BJ (cell line): ENCODE results near the gene GADD45A. TPM values are rescaled to one million over a fixed set of nuclear protein-coding genes. Genes with fewer than 3 reads are reported as not detected.
"Not testable (repeated sequence)": the region's sequence is repeated elsewhere in the genome, so short reads cannot be mapped to it uniquely, and the experiment has no call there.

Experiments
- CTCF ChIA-PET: fragments of 350-600 bp; formaldehyde crosslinking; extraction: SDS; loops from one replicate; lab custom pipeline; 2021; ENCODE audit warnings: antibody characterized with exemption, inconsistent platforms; lab: Yijun Ruan, JAX
- POLR2A ChIA-PET: fragments of 300-600 bp; sonication (Branson Sonifier 250); formaldehyde crosslinking; extraction: SDS; loops from one replicate; lab custom pipeline; 2021; ENCODE audit warnings: antibody characterized with exemption; lab: Charles Lee
- DNase-seq: peaks from one replicate; pipeline ENCODE4 v3.0.0-alpha.2; 2011; ENCODE audit warnings: low read depth
- H3K27me3 ChIP-seq: 2 replicates; pipeline ENCODE4 v1.6.0; 2011; ENCODE audit warnings: low read length; ENCODE audit not compliant: control insufficient read depth, insufficient read depth
- H3K36me3 ChIP-seq: 2 replicates; pipeline ENCODE4 v1.5.1; 2011; ENCODE audit warnings: low read length; ENCODE audit not compliant: control insufficient read depth, insufficient read depth
- H3K4me3 ChIP-seq: 2 replicates; pipeline ENCODE4 v1.5.1; 2011; ENCODE audit warnings: low read depth, mild to moderate bottlenecking, control low read depth, low read length
- polyA plus RNA-seq: library from polyadenylated mRNA; depleted of rRNA; stranded (reverse); fragments of >200 nt; gene quantifications from 2 replicates; pipeline ENCODE4 v1.2.3, GENCODE V29; 2011
- TF ChIP-seq, protein P1 (sequence below): IDR thresholded peaks from 2 replicates; pipeline ENCODE4 v1.5.1; 2011; ENCODE audit warnings: low read depth, mild to moderate bottlenecking, control low read depth, inconsistent platforms, low read length, moderate library complexity; ENCODE audit not compliant: insufficient read depth

GADD45A gene
- polyA plus RNA-seq, 1 experiment = 32.1 TPM

DNA sequence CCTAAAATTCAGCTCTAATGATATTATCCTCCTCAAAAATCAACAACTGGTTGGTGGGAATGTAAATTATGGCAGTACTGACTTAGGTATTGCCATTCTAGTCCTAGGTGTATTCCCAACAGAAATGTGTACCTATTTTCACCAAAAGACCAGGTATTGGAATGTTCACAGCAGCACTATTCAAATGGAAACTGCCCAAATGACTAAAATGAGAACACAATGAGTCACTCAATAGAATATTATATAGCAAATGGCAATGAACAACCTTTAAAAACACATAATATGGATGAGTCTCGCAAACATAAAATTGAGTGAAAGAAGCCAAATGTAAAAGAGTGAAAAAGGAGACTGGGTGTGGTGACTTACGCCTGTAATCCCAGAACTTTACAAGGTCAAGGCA is 44.9 kb downstream of the GADD45A start:
- ChIA-PET POLR2A (no interaction called here), CTCF (interaction anchor here (1.1 kb wide), 1 partner anchor 18 kb away, joined by 3 read pairs; no protein-coding TSS in a partner anchor)
- H3K36me3 ChIP-seq = peaks cover 3% of the 10 kb centered on the region
- TF ChIP-seq, protein P1, sequence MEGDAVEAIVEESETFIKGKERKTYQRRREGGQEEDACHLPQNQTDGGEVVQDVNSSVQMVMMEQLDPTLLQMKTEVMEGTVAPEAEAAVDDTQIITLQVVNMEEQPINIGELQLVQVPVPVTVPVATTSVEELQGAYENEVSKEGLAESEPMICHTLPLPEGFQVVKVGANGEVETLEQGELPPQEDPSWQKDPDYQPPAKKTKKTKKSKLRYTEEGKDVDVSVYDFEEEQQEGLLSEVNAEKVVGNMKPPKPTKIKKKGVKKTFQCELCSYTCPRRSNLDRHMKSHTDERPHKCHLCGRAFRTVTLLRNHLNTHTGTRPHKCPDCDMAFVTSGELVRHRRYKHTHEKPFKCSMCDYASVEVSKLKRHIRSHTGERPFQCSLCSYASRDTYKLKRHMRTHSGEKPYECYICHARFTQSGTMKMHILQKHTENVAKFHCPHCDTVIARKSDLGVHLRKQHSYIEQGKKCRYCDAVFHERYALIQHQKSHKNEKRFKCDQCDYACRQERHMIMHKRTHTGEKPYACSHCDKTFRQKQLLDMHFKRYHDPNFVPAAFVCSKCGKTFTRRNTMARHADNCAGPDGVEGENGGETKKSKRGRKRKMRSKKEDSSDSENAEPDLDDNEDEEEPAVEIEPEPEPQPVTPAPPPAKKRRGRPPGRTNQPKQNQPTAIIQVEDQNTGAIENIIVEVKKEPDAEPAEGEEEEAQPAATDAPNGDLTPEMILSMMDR = no peak
- no peak overlapping the region for H3K4me3 ChIP-seq
- H3K27me3 ChIP-seq = no peaks in the 10 kb centered on the region
- DNase-seq = no peak

- H3K27me3 ChIP-seq, H3K36me3 ChIP-seq, H3K4me3 ChIP-seq, POLR2A ChIA-PET, DNase-seq, CTCF ChIA-PET: not testable (repeated sequence)
These were observed 45.3 kb downstream of the GADD45A start for GRCh38 chr1:67730312-67730711.

DNA sequence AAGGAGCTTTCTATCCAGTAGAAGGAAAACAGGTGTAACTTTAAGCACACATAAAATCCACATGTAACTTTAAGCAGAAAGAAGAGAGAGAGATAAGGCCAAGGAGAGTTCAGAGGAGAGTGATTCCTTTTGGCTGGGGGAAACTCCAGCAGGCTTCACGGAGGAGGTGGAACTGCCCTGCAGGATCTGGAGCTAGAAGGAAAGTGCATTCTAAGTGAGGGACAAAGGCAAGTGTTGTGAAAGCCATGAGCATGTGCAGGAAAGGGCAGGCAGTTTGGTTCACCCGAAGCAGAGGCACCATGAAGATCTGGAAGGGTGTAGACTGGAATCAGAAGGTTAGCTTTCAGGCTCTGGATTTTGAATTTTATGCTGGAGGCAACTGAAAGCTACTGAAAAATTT is 46.3 kb downstream of the GADD45A start:
- ChIA-PET CTCF (interaction anchor here (1.7 kb wide), 1 partner anchor 29 kb away, joined by 8 read pairs; no protein-coding TSS in a partner anchor), POLR2A (interaction anchor here (0.6 kb wide), 1 partner anchor 1433 kb away, joined by 3 read pairs; no protein-coding TSS in a partner anchor)
- TF ChIP-seq, protein P1 = no peak
- DNase-seq = no peak
- Histone ChIP-seq H3K4me3 (no peak overlapping the region), H3K36me3 (peaks cover 3% of the 10 kb centered on the region), H3K27me3 (no peaks in the 10 kb centered on the region)

DNA sequence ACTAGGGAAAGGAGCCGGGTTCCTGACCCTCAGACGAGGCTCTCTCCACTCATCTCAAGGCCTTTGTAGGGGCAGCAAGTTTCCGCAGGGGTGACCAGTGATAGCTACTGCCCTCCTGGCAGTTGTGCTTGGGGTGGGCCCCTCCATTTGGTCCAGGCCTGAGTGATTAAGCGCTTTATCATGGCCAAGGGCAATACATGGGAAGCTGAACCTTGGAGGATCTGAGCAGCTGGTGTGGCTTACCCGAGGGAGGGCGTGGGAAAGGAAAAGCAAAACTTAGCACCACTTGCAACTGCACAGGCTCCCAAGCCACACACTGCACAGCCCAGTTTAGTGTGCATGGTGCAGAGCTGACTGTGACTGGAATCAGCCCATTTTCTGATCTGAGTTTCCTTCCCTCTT is 47.8 kb downstream of the GADD45A start:
- H3K36me3 ChIP-seq = peaks cover 3% of the 10 kb centered on the region
- DNase-seq = no peak
- ChIA-PET CTCF (interaction anchor here (1.0 to 1.2 kb wide), 2 partner anchors 32 to 171 kb away, joined by 3 read pairs; no protein-coding TSS in a partner anchor), POLR2A (no interaction called here)
- H3K4me3 ChIP-seq = no peak overlapping the region
- TF ChIP-seq, protein P1 = no peak
- no peaks in the 10 kb centered on the region for H3K27me3 ChIP-seq

GRCh38 chr1:67733681-67734322 is 48.8 kb downstream of the GADD45A start:
- no peak for DNase-seq
- TF ChIP-seq, protein P1 = no peak
- ChIA-PET CTCF (no interaction called here), POLR2A (no interaction called here)
- no peak overlapping the region for H3K4me3 ChIP-seq
- no peaks in the 10 kb centered on the region for H3K36me3 ChIP-seq
- no peaks in the 10 kb centered on the region for H3K27me3 ChIP-seq

GRCh38 chr1:67734323-67734690 is 49.3 kb downstream of the GADD45A start:
- TF ChIP-seq, protein P1 = no peak
- no peak overlapping the region for H3K4me3 ChIP-seq
- no peaks in the 10 kb centered on the region for H3K27me3 ChIP-seq
- ChIA-PET CTCF (no interaction called here), POLR2A (no interaction called here)
- DNase-seq = no peak
- H3K36me3 ChIP-seq = no peaks in the 10 kb centered on the region
